Measurements from ENCODE around the gene TMEM178B. TPM values are rescaled to one million over a fixed set of nuclear protein-coding genes. Genes with fewer than 3 reads are reported as not detected.
A peak's percentile ranks its signal among the peaks of the same experiment; 100 is the strongest.

Gene TMEM178B
- total and polyA plus RNA-seq, 2 of the 4 experiments (the other 2 are of a cell fraction) = under 0.01 to 0.05 TPM

- H3K9ac ChIP-seq (ENCODE audit: low read depth, low read length) = no peak overlapping the region
- CTCF ChIA-PET = no interaction called here
- no TSS peak for BruUV-seq (replicated peaks)
Observed at GRCh38 chr7:141158561-141158960, 84.7 kb downstream of the TMEM178B start.

More at GRCh38 chr7:141158561-141158960, 84.7 kb downstream of the TMEM178B start:
- Histone ChIP-seq H2AK5ac (ENCODE audit: low read depth, low read length) (no peak overlapping the region), H4K91ac (ENCODE audit: insufficient read depth, low read depth, low read length) (no peak overlapping the region), H3K9me3 (ENCODE audit: control insufficient read depth, insufficient read depth, low read length) (peaks cover 10% of the 10 kb centered on the region; the same call in 1 of the 2 replicates), H3K27ac (ENCODE audit: insufficient read depth, low read length) (no peak overlapping the region), H4K8ac (ENCODE audit: low read depth in 2 of 2, low read length in 2 of 2) (peak overlapping the region in 1 of 2 experiments; percentile 35; a peak in 1 of 4 replicates), H2BK15ac (ENCODE audit: low read depth, low read length) (no peak overlapping the region), H4K5ac (ENCODE audit: low read depth, low read length) (no peak overlapping the region), H3K56ac (ENCODE audit: extremely low read depth, insufficient read depth, low read length) (no peak overlapping the region), H3K4ac (ENCODE audit: low read depth, low read length) (no peak overlapping the region), H3K27me3 (ENCODE audit: control insufficient read depth, insufficient read depth, low read length) (no peaks in the 10 kb centered on the region), H3K36me3 (ENCODE audit: control insufficient read depth, insufficient read depth, low read length) (no peaks in the 10 kb centered on the region), H3K14ac (replicated peaks; ENCODE audit: low read depth, low read length) (no peak overlapping the region), H2BK20ac (ENCODE audit: low read depth, low read length) (no peak overlapping the region), H3K23ac (ENCODE audit: low read depth, low read length) (no peak overlapping the region), H2AFZ (replicated peaks; ENCODE audit: low read length, poor library complexity) (no peak overlapping the region), H3K4me1 (ENCODE audit: control insufficient read depth, insufficient read depth, low read length) (no peaks in the 10 kb centered on the region; the same call in 1 of the 2 replicates), H2BK5ac (ENCODE audit: low read depth, low read length, poor library complexity, severe bottlenecking) (peak overlapping the region; percentile 60), H3K79me1 (ENCODE audit: low read depth in 1 of 2, low read length in 2 of 2) (no peaks in the 10 kb centered on the region; a peak in 1 of 4 replicates), H2BK120ac (ENCODE audit: low read depth, low read length) (0 out of 2 replicates have a peak overlapping the region, but pooled peaks have one; percentile 69), H3K4me2 (ENCODE audit: low read depth, low read length) (no peak overlapping the region), H2AK9ac (replicated peaks; ENCODE audit: low read depth, low read length, poor library complexity) (peak overlapping the region; percentile 33), H3K18ac (ENCODE audit: low read depth, low read length) (no peak overlapping the region; the same call in 1 of the 2 replicates), H3K4me3 (ENCODE audit: insufficient read depth, low read depth, low read length) (no peak overlapping the region), H4K20me1 (ENCODE audit: insufficient read depth, low read length) (no peaks in the 10 kb centered on the region), H3K9me1 (ENCODE audit: insufficient read depth, low read length) (no peaks in the 10 kb centered on the region)
- in situ Hi-C loops (cut with MboI; ENCODE audit: low sequenced_read_pairs) (no loop called here), intact Hi-C loops (cut with micrococcal nuclease) (no loop called here), dilution Hi-C loops (cut with HindIII; ENCODE audit: low sequenced_read_pairs, unreplicated experiment) (no loop called here)
- peak; percentile 94 for DNase-seq
- TF ChIP-seq FOS (IDR thresholded peaks at IDR 0.05; ENCODE audit: low read depth, low read length) (peak; percentile 67; the same call in 1 of the 2 replicates), CEBPB (IDR thresholded peaks at IDR 0.05; ENCODE audit: low read depth, low read length) (peak; percentile 68), MAFK (IDR thresholded peaks at IDR 0.05; ENCODE audit: low read depth, low read length) (peak; percentile 9; the same call in 1 of the 2 replicates), RFX5 (IDR thresholded peaks at IDR 0.05; ENCODE audit: low read depth, low read length) (no peak), BHLHE40 (IDR thresholded peaks at IDR 0.05; ENCODE audit: low read depth, low read length) (no peak; the same call in 1 of the 2 replicates), POLR2A (IDR thresholded peaks at IDR 0.05; ENCODE audit: low read depth, low read length) (no peak)
- POLR2A ChIA-PET (ENCODE audit: unreplicated experiment) = no interaction called here
- WGBS, 2 experiments (ENCODE audit: extremely low coverage in 2 of 2, insufficient read length in 1 of 2) = no CpG with 5 or more reads among the region's 4 CpGs
- peak; percentile 71 for ATAC-seq (ENCODE audit: low read depth)

All from IMR-90 (cell line).